ENCODE data around the gene BRICD5.
A peak's percentile ranks its signal among the peaks of the same experiment; 100 is the strongest.

Gene BRICD5

GRCh38 chr16:2178321-2179106 lies 32.1 kb downstream of the BRICD5 start:
- peak; percentile 22 for DNase-seq

DNA sequence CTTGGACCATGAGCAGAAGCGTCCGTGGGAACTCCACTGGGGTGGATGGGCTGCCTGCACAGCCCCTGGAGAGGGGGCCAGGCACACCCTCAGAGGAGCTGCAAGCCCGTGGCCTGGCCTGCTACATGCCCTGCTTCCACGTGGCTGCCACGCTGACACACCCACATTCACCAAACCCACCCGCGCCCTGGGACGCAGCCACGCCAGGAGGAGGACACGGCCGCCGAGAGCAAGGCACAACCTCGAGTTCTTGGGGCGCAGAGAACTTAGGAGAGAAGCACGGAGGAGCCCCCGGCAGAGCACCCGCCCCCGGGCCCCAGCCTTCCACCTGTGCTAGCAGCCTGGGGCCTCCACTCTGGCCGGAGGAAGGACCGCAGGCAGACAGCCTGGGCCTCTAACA lies 33.1 kb downstream of the BRICD5 start:
- no peak for DNase-seq

GRCh38 chr16:2177101-2177500 lies 33.6 kb downstream of the BRICD5 start:
- DNase-seq = no peak

- DNase-seq = no peak
These were observed 34.6 kb downstream of the BRICD5 start for GRCh38 chr16:2176047-2176446.

DNA sequence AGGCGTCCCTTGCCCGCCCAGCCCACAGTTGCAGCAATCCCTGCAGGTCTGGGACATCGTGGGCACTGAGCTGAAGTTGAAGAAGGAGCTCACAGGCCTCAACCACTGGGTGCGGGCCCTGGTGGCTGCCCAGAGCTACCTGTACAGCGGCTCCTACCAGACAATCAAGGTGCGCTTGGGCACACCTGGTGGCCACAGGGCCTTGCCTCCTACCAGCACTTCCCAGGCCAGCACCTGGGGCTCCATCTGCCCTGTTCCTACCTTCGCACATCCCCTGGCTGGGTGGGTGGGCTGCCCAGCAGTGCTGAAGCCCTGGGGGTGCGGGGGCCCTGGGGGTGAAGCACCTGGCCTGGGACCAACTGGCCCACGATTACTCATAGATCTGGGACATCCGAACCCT lies 35.2 kb downstream of the BRICD5 start:
- DNase-seq = no peak

DNA sequence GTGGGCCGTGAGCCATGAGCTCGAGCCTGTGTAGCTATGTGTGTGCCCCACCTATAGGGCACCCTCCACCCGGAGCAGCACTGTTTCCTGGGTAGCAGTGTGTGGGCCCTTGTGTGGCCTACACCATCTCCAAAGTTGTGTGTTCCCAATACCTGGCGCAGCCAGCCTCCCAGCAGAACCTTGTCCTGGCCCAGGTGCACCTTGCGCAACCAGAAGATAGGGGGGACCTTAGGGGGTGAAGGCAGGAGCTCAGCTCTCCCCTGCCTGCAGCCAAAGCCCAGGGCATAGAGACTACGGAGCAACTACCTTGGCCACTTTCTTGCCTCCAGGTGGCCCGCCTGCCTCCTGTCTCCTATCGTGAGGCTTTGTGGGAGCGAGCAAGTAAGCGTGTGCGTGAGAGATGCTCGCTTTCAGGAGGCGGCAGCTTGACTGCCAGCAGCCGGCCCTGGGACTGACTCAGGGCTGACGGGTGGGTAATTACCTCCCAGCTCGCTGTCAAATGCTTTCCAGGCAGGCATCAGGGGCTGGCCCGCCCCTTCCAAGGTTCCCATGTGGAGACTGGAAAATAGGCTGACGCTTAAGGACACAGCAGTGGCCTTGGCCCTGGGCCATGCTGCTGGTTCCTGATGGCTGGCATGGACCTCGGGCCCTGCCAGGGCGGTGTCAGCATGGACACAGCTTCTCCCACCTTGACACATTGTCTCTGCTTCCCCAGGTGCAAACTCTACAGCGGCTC lies 36.1 kb downstream of the BRICD5 start:
- no peak for DNase-seq

GRCh38 chr16:2173916-2174315 lies 36.7 kb downstream of the BRICD5 start:
- DNase-seq = no peak

DNA sequence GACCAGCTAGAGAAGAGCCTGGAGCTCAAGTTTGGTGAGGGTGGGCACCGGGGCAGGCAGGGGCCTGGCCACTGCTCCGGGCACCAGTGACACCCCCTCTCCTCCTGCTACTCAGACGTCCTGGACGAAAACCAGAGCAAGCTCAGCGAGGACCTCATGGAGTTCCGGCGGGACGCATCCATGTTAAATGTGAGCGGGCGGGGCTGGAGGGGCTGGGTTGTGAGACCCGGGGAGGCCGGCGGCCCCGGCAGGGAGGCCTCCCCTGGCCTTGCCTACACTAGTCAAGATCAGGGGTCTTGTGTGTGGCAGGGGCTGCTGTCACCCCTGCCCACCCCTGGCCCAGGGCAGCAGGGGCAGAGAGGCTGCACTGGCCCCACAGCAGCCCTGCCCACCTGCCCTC lies 37.3 kb downstream of the BRICD5 start:
- no peak for DNase-seq

- DNase-seq = no peak
These were observed 37.9 kb downstream of the BRICD5 start for GRCh38 chr16:2172688-2173335.

GRCh38 chr16:2171601-2172178 lies 39.0 kb downstream of the BRICD5 start:
- DNase-seq = no peak

DNA sequence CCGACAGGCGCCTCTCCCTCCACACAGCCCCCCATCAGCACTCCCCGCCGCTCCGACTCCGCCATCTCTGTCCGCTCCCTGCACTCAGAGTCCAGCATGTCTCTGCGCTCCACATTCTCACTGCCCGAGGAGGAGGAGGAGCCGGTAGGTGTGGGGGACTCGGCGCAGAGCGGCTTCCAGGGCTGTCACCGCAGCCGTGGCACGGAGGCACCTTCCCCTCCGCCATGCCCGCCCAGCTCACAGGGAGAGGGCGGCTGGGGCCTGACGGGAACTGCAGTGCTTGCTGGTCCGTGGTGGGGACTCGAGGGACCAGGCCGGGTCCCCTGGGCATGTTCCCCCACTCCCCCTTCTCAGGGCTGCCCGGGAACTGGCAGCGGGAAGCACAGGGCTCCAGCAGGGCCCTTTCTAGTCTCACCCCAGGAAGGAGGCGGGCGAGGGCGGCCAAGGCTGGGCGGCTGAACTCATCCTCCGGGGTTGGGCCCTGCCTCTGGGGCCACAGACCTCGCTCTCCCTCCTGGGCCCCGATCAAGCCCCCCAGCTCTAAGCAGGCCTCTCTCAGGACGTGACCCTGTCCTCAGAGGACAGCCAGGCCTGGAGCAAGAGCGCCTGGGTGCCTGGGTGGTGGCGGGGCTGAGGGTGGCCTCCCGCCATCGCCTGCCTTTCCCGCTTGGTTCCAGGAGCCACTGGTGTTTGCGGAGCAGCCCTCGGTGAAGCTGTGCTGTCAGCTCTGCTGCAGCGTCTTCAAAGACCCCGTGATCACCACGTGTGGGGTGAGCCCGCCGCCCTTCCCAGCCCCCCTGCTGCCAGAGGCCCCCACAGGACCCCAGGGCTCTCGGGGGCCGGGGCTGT lies 39.9 kb downstream of the BRICD5 start:
- DNase-seq = no peak

DNA sequence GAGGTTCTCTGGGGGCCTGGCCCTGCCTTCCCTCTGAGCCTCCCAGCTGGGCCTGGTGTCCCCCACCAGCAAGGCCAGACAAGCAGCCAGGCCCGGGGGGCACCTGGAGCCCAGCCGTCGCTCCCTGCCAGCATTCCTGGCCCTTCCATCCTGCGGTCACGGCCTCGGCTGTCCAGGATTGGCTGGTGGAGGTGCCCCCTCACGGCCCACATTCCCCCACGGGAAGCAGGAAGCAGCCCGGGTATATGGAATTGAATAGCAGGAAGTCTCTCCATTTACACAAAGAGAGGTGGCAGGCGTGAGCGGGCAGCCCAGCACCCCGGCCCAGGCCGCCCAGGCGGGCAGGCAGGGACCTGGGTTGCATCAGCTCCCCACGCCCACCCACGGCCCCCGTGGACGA lies 40.6 kb downstream of the BRICD5 start:
- DNase-seq = no peak

DNA sequence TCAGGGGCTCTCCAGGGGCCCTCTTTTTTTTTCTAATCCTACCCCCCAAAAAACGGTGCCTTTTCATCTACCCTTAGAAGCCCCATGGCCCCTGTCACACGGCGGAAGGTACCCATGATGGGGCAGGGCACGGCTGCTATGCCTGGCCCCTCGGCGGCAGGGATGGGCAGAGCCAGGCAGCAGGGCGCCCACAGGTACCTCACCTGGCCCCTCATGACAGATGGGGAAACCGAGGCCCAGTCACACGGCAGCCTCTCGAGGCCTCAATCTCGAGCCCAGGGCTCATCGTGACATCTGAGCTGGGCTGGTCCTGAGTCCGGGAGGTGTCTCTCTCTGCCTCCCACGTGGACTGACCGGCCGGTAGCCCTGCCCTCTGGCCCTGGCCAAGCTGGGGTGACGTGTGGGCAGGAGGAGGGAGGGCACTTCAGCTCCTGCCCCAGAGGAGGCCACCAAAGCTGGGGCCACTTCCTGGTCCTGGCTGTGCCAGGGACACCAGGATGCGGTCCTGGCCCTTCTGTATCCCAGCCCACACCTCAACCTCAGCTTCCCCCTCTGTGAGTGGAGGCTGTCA lies 43.5 kb downstream of the BRICD5 start:
- DNase-seq = no peak

DNA sequence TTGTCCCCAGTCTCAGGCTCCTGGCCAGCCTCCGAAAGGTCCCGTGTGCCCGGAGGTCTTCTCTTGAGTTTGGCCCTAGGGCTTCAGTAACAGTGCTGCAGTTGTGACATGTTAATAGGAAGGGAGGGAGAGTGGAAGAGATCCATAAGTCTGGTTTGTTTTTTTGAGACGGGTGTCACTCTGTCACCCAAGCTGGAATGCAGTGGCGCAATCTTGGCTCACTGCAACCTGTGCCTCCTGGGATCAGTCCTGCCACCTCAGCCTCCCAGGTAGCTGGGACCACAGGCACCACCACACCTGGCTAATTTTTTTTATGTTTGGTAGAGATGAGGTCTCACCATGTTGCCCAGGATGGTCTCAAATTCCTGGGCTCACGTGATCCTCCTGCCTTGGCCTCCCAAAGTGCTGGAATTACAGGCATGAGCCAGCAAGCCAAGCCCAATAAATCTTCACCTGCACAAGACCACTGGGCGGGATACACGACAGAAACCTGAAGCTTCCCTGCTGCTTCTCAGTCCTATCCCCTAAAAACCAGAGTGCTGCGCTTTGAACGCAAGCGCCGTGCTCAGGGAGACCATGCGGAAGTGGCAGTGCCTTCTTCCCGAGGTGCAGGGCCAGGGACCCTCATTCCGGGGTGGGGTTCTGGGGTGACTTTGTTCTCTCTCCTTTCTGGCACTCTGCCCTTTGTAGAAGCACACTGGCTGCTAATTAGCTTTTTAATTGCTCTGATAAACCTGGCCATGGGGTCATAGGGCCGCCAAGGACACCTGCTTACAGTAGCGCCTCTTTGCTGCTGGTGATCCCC lies 44.2 kb downstream of the BRICD5 start:
- no peak for DNase-seq

DNA sequence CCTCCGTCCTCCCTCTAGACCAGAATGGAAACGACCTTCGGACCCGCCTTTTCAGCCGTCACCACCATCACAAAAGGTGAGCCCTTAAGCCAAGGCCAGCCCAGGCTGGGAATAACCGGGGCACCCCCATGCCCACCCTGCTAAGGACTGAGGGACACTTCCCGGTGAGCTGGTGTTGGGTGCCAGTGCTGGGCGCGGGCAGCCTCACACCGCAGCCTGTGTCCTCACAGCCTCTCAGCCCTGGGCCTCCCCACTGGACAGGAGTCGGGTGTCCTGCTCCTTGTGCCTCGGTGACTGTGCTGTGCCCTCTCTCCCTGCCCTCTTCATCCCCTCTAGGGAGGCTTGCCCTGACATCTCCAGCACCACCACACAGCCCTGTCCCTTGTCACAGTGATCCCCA lies 44.8 kb downstream of the BRICD5 start:
- no peak for DNase-seq

- DNase-seq = no peak
These were observed 47.3 kb downstream of the BRICD5 start for GRCh38 chr16:2163211-2163881.

- no peak for DNase-seq
These were observed 48.0 kb downstream of the BRICD5 start for GRCh38 chr16:2162676-2163118.

GRCh38 chr16:2161911-2162310 lies 48.8 kb downstream of the BRICD5 start:
- DNase-seq = no peak

GRCh38 chr16:2160915-2161551 lies 49.6 kb downstream of the BRICD5 start:
- DNase-seq = no peak

Measured in activated naive CD4-positive, alpha-beta T cell treated with Interleukin-2 at 50 U/mL for 16 hours (primary cell).